ENCODE results near the gene ZC3HAV1L. TPM values are rescaled to one million over a fixed set of nuclear protein-coding genes. Genes with fewer than 3 reads are reported as not detected.
A peak's percentile ranks its signal among the peaks of the same experiment; 100 is the strongest.

The ZC3HAV1L gene
- total and polyA plus RNA-seq, 2 of the 8 experiments (the other 6 are each of a cell fraction or from before 2014, with no cell fraction given), result 5.2 to 7.0 TPM

DNA sequence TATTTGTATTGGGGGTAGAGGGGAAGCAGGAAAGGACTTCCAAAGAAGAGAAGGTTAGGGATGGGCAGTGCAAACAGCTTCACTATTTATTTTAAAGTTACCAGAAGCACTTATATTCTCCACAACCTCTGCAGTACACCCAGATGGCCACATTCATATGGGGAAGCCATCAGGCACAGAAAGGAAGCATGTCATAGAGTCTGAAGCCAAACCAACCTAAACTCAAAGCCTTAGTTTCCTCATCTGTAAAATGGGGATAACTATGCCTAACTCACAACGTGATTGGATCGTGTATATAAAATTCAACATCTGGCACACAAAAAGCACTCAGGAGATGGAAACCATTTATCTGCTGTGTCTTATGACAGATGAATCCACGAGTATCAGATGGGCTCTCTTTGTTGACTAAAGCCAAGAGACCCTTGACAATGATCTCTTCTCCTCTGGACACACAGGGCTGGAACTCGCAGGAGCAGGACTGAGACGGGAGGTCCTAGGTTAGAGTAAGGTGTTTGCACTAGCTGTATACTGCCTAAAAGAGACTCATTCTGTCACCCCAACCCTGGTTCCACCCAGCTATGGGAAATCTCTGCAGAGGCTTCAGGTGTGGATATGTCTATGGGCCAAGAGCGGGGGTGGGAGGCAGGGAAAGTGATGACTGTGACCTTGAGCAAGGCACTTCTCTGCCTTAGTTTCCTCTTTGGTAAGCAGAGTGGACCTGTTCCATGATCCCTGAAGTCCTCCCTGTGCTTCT is 56.4 kb downstream of the ZC3HAV1L start:
- peak overlapping the region; percentile 11 for H4K91ac ChIP-seq (replicated peaks; ENCODE audit: insufficient read length, low read length)
- H2BK12ac ChIP-seq (ENCODE audit: low read depth, low read length), result 0 out of 2 replicates have a peak overlapping the region, but pooled peaks have one; percentile 31
- H2AFZ ChIP-seq (ENCODE audit: low read length), result no peak overlapping the region
- no peak for DNase-seq (ENCODE audit: low read depth in 1 of 2, low spot score in 2 of 2)
- H3K79me1 ChIP-seq (ENCODE audit: low read depth, low read length), result 0 out of 2 replicates have a peak, but pooled peaks cover 3% of the 10 kb centered on the region
- H3K4ac ChIP-seq (replicated peaks; ENCODE audit: insufficient read length, low read depth, low read length), result no peak overlapping the region
- H3K4me3 ChIP-seq (ENCODE audit: extremely low read depth in 1 of 4, insufficient read depth in 2 of 4, low read depth in 3 of 4, low read length in 4 of 4), result peak overlapping the region in 2 of 4 experiments; percentile 72 to 85; a peak in 3 of 8 replicates
- no peak overlapping the region for H2BK15ac ChIP-seq (ENCODE audit: low read length)
- no peak overlapping the region for H3K23ac ChIP-seq (ENCODE audit: insufficient read length)
- 95% methylated on average over 6 of the region's 6 CpGs; no CpG with 5 or more reads in 1 of the 2 experiments for WGBS, 2 experiments (ENCODE audit: extremely low coverage in 1 of 2, insufficient coverage in 1 of 2, insufficient read length in 1 of 2, insufficient replicate concordance in 2 of 2, low coverage in 1 of 2, low lambda C conversion rate in 2 of 2, missing lambda C conversion rate in 1 of 2)
- H3K4me1 ChIP-seq (replicated peaks in 1 of 4; ENCODE audit: control insufficient read depth in 3 of 4, insufficient read depth in 4 of 4, low read length in 3 of 4), result peaks cover 8 to 25% (median 20%) of the 10 kb centered on the region in 4 experiments
- peak overlapping the region; percentile 78 to 79 for H3K4me2 ChIP-seq (ENCODE audit: insufficient read depth in 1 of 2, low read depth in 2 of 2, low read length in 2 of 2)
- H3K27ac ChIP-seq (ENCODE audit: low read depth, low read length), result no peak overlapping the region
- no peaks in the 10 kb centered on the region for H3K36me3 ChIP-seq (ENCODE audit: control insufficient read depth in 2 of 4, insufficient read depth in 4 of 4, low read length in 3 of 4)
- no peaks in the 10 kb centered on the region for H3K9me3 ChIP-seq (ENCODE audit: insufficient read depth in 2 of 2, low read depth in 1 of 2, low read length in 1 of 2)
- H3K79me2 ChIP-seq (ENCODE audit: control insufficient read depth in 1 of 2, insufficient read depth in 2 of 2, low read length in 2 of 2), result peaks cover 0 to 43% of the 10 kb centered on the region in 2 experiments; a peak in 2 of 4 replicates
- no peak overlapping the region for H4K5ac ChIP-seq (ENCODE audit: insufficient read length, low read depth, low read length)
- H2BK20ac ChIP-seq (ENCODE audit: low read length), result no peak overlapping the region
- H2BK5ac ChIP-seq (ENCODE audit: low read depth, low read length), result no peak overlapping the region
- no peak overlapping the region; a peak in 1 of 7 replicates for H3K9ac ChIP-seq (replicated peaks in 1 of 4; ENCODE audit: extremely low read depth in 1 of 4, low read depth in 3 of 4, low read length in 3 of 4)
- POLR2A ChIA-PET (ENCODE audit: partially characterized antibody), result interaction anchor here (1.1 to 3.5 kb wide), 3 partner anchors 8 to 76 kb away, joined by 3 to 14 read pairs (median 4); no protein-coding TSS in a partner anchor
- H3K27me3 ChIP-seq (replicated peaks in 1 of 4; ENCODE audit: control insufficient read depth in 3 of 4, extremely low read depth in 1 of 4, insufficient read depth in 3 of 4, low read length in 3 of 4), result peaks cover 0 to 19% (median 8%) of the 10 kb centered on the region in 4 experiments; a peak in 4 of 7 replicates
- CTCF ChIA-PET (ENCODE audit: partially characterized antibody), result interaction anchor here (0.7 to 3.0 kb wide), 7 partner anchors 9 to 87 kb away, joined by 3 to 6 read pairs (median 3); no protein-coding TSS in a partner anchor
- peaks cover 16% of the 10 kb centered on the region for H3K23me2 ChIP-seq (ENCODE audit: low read depth, low read length)
- H4K8ac ChIP-seq (ENCODE audit: extremely low read depth, insufficient read depth, low read length), result no peak overlapping the region
- H3K14ac ChIP-seq (ENCODE audit: insufficient read length), result no peak overlapping the region
- H2AK5ac ChIP-seq (ENCODE audit: low read depth, low read length), result 0 out of 2 replicates have a peak overlapping the region, but pooled peaks have one; percentile 34
- no peak overlapping the region for H2BK120ac ChIP-seq (replicated peaks; ENCODE audit: low read depth, low read length)
- peaks cover 2 to 6% of the 10 kb centered on the region in 2 experiments for H4K20me1 ChIP-seq (replicated peaks in 1 of 2; ENCODE audit: control insufficient read depth in 1 of 2, insufficient read depth in 2 of 2, low read length in 2 of 2)
- no peak for FAIRE-seq
- no peak overlapping the region for H3K18ac ChIP-seq (ENCODE audit: extremely low read depth, low read length)
- no peak overlapping the region for H3K56ac ChIP-seq (replicated peaks; ENCODE audit: insufficient read length, low read depth, low read length)
- TF ChIP-seq CEBPB (IDR thresholded peaks at IDR 0.05; ENCODE audit: low read depth, low read length) (no peak), TAF7 (optimal IDR thresholded peaks at IDR 0.05; ENCODE audit: borderline replicate concordance, low read depth, low read length) (no peak), KDM1A (IDR thresholded peaks at IDR 0.05; ENCODE audit: borderline replicate concordance, low read length) (peak; percentile 80), SIRT6 (IDR thresholded peaks at IDR 0.05; ENCODE audit: low read length) (no peak), SP2 (IDR thresholded peaks at IDR 0.05; ENCODE audit: low read length) (no peak), BRCA1 (IDR thresholded peaks at IDR 0.05; ENCODE audit: low read depth, low read length) (no peak), POLR2AphosphoS5 (IDR thresholded peaks at IDR 0.05; ENCODE audit: low read depth, low read length) (no peak), HDAC6 (IDR thresholded peaks at IDR 0.05; ENCODE audit: low read depth, low read length) (no peak), CREB1 (IDR thresholded peaks at IDR 0.05) (no peak), FOSL1 (IDR thresholded peaks at IDR 0.05; ENCODE audit: insufficient read depth, low read depth, low read length) (no peak), ASH2L (IDR thresholded peaks at IDR 0.05; ENCODE audit: low read length) (no peak)
- TF ChIP-seq, protein P1, sequence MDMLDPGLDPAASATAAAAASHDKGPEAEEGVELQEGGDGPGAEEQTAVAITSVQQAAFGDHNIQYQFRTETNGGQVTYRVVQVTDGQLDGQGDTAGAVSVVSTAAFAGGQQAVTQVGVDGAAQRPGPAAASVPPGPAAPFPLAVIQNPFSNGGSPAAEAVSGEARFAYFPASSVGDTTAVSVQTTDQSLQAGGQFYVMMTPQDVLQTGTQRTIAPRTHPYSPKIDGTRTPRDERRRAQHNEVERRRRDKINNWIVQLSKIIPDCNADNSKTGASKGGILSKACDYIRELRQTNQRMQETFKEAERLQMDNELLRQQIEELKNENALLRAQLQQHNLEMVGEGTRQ (IDR thresholded peaks at IDR 0.05; ENCODE audit: low read length), result no peak
